HG03139 (cell line): ENCODE results near the gene AHNAK2.

Experiments
- ATAC-seq: cut with Tn5 transposase; IDR thresholded peaks from one replicate; pipeline ENCODE4 v1.9.1; 2021; ENCODE audit not compliant: unreplicated experiment

AHNAK2 gene

DNA sequence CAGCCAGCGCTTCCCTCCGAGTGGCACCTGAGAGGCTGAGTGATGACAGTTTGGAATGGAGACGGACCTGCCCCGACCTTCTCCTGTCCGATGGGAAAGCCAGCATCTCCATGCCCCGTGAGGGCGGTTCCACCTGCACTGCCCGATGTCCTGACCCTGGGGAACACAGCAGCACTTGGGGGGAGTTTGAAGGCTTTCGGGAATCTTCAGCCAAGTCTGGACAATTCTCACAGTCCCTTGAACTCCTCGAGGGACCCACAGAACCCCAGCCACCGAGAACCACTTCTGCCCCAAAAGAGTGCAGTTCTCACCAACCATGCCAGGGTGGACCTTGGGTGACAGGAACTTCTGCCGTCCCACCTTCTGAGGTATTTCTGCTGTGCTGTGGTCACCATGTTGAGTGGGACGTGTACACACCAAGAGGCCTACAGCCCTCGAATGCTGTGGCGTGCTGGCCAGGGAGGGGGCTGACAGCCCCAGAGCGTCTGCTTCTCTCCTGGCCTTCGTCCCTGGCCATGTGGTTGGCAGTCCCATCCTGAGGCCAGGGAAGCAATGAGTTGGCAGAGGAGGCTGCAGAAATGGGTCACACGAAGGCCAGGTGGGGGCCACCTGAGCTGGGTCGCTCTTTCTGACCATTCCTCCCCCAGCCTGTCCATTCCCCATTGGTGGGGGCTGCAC lies 8.5 kb upstream of the AHNAK2 start:
- no peak for ATAC-seq

DNA sequence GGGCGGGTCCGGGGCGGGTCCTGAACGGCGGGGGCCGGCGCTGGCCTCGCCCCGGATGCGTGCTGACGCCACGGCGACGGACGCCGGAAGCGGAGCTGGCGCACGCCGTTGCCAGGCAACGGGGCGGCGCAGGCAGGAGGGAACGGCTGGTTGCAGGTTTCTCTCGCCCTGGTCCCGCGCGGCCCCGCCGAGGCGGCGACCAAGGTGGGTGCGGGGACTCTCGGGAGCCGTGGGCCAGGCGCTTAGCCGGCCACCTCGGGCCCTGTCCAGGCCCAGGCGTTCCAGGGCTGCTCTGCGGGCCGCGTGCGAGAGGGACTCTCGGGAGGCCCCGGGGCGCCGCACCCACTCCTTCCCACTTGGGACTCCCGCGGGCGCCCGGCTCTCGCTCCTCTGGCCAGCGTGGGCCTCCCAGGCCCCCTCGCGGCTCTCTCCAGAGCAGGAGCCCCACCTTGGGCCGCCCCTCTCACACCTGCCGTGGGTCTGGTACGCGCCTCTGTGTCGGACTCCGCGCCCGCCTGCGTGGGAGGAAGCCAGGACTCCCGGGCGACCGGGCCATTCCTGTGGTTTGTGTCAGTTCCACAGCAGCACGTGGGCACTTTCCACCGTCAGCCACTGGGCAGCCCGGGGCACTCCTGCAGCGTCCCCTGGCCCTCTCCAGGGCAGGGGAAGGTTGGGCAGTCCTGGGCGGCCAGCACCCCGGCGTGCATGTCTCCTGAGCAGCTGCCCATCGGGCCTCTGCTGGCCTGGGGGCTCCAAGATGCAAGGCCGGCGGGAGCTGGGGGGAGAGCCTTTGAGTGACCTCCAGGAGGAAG lies 7.7 kb upstream of the AHNAK2 start, which contains the start of gene CLBA1:
Gene CLBA1 (plus strand): TSS at position 114 of the 812 bp plus-strand sequence. CDS start 644 bp downstream, at position 758.
- peak; percentile 88 for ATAC-seq

DNA sequence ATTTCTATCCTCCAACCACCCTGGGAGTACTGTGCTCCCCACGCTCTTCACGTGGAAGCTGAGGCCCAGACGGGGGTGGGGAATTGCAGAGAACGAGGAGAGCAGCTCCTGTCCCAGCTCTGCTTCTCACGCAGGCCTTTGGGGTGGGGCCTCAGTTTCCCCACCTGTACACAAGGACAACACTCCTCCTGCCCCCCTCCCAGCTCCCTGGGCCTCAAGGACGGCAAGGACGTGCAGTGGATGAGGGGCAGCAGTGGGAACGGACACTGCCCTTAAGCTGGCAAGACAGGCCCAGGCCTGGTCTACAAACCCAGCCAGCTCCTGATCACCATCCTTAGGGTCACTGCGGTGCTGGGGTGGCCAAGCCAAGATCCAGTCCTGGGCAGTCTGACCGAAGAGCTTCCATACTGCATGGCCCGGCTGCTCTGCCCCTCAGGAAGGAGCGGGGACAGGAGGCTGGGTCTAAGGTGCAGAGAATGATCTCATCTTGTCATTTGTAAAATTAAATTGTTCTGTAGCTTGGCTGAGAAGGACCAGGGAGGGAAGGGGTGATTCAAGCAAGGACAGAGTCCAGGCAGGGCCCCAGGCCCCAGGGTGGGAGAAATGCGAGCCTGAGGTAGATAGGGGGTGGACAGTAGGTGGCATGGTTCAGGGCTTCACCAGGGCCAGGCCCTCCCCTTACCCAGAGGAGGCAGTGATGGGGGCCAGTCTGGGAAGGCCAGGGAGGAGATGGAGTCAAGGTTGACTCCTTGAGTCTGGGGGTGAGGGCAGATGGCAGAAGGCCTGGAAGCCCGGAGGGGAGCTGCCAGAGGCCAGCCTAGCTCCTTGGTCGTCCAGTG lies 6.1 kb upstream of the AHNAK2 start:
- no peak for ATAC-seq

DNA sequence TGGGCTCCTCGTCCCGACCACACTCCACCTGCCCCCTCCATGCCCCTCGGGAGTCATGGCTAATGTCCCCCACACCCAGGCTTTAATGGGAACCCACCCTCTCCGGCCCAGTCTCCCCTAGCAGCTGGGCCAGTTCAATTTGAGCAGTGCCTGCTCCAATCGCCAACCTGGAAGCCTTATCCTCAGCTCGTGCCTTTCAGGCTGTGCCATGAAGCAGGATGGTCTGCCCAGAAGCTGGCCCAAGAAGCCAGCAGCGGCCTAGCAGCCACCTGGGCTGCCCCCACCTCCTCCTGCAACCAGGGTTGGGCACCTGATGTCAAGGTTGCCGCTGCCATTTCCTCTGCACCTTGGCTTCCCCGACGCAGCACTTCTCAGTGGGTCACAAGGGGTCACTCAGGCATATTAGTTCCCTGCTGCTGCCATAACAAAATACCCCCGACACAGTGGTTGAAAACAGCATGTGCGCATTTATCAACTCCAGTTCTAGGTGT lies 5.1 kb upstream of the AHNAK2 start:
- no peak for ATAC-seq

DNA sequence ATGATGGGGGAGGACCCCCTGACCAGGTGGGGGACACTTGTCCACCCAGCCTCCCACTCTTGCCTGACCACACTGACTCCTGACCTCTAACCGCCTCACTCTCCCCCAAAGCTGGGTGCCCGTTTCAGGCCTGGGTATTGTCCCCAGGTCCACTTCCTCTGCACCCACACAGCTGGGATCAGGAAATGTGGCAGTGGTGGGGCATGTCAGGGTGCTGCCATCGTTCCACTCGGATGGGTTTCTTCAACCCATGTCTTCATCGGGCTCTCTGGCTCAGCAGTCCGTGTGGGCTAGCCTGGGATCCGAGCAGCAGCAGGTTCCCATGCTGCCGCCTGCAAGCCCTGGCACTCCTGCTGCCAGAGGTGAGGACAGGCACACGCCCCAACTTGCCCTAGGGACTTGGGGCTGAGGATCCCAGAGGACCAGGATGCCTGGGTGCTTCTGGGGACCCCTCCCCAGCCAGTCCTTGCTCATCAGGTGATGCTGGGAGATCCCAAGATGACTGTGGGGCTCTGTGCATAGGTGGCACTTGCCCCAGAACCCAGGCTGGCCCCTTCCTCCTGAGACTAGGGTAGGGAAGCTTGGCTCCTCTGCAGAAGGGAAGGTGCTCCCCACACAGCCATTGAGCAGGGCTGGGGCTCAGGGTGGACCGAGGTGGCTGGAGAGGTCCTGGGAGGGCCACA lies 4.5 kb upstream of the AHNAK2 start:
- no peak for ATAC-seq

DNA sequence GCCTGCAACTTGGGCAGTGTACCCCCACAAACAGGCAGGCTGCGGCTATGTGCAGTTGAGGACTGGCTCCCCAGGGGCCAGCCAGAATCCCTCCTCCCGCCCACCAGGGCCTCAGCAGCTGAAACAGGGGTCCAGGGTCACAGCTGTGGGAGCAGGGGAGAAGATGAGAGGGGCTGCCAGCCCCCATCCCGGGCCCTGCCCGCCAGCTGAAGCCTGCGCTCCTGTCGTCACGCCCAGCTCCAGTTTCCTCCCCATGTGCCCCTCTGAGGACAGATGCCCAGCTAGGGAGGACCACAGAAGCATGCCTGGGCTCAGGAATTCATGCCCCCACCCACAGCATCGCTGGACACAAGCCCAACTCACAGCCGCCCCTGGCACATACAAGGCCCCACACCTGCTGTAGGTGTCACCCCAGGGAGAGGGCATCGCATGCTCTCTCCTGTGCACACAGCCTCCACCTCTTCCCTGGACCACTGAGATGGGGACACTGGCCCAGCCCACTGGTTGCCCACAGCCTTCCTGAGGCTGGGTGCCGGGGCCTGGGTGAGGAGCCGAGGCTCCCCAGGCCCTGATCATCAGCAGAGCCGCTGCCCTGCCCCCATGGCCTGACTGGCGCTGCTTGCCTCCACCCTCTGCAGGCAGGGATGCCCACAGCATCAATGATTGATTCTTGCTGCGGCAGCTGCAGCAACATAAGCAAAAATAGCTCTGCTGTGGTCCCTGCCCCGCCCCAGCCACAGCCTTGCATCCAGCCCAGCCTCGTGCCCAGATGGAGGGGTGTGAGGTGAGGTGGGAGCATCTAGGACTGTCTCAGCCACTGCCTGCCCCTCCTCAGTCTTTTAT lies 3.7 kb upstream of the AHNAK2 start:
- ATAC-seq: no peak

DNA sequence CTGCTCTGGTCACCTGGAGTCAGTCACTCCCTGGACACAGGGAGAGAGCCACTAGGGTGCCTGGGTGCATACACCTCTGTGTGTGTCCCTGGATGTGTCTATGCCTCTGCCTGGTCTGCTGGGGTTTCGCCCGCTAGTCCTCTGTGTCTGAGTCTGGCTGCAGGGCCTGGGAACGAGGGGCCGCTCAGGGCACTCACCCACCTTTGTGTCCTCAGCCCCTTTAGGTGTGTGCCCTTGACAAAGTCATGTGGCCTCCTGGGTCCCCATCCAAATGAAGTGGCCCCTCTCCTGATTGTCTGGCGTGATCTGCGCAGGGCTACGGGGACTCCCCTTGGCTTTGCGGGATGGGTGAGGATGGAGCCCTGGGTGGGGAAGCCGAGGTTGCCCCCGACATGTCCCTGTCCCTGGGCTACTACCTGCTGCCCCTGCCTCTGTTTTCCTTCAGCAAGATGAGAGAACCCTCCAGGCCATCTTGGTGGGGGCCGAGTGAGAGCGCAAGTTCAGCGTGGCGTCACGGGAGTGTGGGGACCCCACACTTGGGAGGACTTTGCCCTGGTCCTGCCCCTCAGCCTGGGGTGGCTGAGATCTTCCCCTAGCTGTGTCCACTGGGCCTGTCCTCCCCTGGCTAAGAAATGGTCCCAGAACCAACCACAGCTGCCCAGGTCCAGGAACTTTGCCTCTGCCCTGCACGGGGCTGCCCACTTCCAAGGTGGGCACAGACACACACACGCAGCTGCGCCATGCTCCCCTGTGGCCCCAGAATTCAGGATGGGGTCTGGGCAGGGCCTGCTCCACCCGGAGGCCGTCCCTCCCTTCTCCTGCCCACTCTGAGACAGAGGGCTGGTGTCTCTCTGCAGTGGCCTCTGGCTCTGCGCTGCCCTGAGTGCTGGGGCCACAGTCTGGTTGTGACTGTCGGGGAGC lies 2.7 kb upstream of the AHNAK2 start:
- no peak for ATAC-seq

DNA sequence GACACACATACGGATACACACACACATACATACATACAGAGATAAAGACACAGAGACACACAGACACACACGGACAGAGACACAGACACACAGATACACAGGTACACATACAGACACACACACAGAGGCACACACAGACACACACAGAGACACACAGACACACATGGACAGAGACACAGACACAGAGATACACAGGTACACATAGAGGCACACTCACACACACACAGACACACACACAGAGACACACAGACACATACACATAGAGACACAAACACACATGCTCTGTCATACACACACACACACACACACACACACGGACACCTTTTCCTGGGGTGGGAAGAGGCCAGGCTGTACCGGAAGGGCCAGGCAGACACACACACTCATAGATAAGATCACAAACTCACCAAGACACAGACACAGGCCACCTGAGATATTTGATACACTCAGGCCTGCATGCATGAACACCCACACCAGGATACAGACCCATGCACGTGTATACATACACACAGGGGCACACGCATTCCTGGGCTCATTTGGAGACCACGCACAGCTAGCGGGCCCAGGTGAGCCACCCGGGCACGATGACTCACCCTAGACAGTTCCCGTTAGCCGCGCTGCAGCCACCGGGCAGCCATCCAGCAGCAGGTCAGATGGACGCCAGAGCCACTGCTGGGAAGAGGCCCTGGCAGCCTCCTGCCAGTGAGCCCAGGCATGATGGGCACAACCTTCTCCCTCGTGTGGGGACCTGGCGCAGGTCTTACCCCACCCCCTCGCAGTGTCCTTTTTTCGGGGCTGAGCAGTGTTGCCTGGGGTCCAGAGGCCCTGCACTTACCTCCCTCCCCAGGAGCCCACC lies 1.8 kb upstream of the AHNAK2 start:
- no peak for ATAC-seq

DNA sequence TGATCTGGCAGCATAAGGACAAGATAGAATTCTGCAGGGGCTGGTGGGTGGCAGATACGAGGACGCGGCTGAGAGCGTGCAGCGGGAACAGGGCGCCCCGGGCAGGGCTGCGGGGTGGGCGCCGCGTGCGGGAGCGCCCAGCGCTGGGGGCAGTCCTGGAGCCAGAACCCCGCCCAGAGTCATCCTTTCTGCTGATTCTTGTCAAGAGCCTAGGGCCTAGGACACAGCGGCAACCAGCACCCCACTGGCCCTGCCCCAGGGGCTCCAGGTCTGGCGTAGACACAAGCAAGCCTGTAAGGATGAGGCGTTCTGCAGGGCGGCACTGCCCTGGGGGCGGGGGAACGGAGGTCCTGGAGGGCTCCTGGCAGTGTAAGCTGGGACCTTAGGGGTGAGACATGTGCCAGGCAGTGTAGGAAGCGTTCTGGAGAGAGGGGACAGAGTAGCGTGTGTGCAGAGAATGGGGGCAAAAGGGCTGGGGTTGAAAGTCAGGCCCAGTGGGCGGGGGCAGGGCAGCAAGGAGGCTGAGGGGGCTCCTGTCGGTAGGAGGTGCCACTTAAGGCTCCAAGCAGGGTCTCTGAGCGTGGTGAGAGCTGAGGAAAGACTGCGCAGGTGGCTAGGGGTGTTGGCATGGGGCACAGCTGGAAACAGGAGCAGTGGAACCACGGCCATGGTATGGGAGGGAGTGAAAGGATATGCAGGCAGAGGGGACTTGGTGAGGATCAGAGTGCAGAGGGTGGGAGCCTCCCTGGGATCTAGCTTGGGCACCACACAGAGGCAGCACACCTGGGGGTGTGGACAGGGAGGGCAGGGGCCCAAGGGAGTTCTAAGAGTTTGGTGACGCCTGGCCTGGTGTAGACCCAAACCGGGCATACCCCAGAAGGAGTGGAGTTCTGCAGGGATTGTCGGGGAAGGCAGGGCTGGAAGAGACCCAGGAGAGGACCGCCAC lies 845 bp upstream of the AHNAK2 start:
- no peak for ATAC-seq

DNA sequence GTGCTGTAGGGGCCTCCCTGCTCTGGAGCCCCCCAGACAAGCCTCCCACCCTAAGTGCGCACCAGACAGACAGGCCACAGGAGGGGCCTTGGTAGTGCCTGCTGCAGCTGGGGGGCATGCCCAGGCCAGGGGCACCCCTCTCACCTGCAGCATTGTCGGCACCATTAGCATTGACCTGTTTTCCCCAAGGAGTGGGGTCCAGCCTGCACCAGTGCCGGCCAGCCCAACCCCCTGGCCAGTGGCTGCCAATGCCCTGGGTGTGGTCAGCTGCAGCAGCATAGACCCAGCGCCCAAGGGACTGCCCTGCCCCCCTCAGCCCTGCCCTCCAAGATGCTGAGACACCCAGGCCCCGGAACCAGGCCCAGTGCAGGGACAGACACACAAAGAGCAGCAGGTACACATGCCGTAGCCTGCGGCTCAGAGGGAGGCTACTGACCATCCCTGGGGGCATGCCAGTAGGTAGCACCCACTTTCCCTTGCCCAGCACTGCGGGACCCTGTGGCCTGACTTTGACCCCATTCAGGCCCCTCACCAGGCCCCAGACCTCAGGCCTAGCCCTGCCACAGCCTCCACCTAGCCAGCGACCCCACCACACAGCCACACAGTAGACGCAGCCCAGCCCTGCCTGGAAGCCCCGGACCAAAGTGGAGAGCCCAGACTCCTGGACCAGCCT lies 1.0 kb downstream of the AHNAK2 start:
- ATAC-seq: no peak

DNA sequence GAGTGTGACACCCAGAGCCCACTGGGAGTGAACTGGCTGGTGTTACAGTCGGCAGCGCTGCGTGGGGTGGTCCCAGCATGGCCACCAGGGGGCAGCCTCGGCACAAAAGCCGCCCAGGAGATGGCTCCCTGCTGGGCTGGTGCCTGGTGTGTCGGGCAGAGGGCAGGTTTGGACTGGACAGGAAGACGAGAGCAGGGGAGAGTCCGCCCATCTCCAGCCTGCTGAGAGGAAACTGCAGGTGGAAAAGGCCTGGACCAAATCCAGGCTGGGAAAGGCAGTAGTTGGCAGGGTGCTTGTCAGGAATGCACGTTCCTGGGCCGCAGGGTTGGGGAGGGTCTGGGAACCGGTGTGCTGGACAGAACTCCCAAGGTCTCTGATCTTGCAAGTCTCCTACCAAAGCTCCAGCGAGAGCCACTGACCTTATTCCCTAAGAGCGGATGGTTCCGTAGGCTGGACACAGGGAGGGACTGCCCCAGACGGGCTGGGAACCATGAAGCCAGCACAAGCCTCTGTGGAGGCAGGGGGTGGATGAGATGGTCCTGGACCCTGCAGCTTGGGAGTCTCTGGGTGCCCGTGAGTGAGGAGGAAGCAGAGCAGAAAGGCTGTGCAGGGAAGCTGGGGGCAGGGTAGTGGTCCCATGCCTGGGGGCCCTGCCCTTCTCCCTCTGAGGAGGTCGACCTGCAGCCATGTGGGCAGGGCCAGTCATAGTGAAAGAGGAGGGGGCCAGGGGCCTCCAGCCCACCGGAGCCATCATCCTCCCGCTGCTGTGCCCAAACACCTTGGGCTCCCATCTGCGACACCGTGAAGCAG lies 1.8 kb downstream of the AHNAK2 start:
- ATAC-seq: no peak

DNA sequence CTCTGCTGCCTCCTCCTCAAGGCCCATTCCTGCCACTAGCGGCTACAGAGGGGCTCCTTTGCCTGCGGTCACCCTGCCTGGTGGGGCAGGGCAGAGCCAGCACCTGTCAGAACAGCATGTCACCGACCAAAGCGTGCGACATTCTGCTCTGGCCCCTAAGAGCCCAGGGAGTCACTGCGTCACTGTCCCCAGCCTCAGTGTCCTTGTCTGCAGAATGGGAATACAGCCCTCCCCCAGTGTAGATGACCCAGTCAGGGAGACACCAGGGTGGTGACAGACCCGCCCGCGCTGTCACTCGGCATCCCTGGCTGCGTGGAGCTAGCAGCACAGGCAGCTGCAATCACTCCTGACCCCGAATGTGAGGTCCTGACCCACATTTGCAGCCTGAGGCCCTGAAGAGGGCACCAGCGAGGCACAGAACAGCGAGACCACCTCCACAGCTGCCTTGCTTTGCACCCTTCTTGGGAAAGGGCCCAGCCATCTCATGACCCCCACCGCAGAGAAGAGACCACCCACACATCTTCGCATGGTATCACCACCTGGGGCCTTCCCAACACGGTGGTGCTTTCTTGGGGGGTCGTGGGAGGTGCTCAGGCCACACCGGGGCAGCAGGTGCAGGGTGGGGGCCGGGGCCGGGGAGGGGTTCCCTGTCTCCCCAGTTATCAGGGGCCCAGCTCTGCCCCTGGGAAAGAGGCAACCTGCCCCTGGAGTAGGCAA lies 2.5 kb downstream of the AHNAK2 start:
- ATAC-seq: no peak

DNA sequence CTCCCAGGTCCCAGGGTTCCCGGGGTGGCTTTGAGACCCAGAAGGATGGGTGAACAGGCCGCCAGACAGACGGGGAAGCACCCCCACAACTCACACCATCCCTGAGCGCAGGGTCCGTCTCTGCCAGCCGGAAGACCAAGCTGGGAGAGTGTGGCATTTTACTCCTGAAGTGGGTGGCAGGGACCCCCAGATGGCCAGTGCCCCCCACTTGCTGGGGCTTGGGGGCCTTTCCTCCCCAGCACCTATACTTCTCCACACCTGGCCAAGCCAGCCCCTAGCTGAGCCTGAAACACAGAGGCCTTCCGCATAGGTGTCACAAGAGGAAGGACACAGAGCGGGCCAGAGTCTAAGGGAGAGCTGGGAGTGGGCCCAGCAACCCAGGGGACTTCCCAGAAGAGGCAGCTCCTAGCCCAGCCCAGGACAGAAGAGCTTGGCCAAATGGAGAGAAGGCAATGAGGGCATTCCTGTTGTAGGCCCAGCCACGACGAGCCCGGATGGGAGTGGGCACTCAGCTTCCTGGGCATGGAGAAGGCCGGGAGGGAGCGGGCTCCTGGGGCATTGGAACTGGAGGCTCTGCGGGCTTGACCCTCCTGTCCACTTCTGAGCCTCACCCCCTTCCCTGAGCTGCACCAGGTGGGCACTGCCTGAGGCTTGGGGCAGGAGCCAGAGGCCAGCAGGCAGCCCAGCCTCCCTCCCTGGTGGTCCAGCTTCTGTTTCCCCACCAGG lies 3.3 kb downstream of the AHNAK2 start:
- ATAC-seq: no peak

DNA sequence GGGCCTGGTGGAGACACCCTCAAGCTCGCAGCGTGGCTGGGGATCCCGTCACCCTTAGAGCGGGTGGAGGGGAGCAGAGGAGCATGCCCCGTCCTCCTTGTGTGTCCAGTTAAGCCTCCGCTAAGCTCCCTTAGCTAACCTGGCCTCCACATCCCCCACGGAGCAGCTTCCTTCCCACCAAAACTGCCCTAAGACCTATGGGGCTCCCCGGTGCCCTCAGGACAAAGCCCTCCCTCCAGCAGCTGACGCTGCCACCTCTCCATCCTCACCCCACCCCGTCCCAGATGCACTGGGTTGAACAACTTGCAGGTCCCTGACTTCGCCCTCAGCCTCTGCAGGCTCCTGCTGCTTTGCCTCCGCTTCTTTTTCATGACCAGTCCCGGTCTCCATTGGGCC lies 4.0 kb downstream of the AHNAK2 start:
- no peak for ATAC-seq
